Activated gamma-delta T cell (primary cell): ENCODE results near the gene BEST3.
"Not testable (repeated sequence)": the region's sequence is repeated elsewhere in the genome, so short reads cannot be mapped to it uniquely, and the experiment has no call there.

ENCODE experiments used
- DNase-seq: peaks from one replicate; lab custom pipeline; 2025; lab: John Stamatoyannopoulos, UW

The BEST3 gene

DNA sequence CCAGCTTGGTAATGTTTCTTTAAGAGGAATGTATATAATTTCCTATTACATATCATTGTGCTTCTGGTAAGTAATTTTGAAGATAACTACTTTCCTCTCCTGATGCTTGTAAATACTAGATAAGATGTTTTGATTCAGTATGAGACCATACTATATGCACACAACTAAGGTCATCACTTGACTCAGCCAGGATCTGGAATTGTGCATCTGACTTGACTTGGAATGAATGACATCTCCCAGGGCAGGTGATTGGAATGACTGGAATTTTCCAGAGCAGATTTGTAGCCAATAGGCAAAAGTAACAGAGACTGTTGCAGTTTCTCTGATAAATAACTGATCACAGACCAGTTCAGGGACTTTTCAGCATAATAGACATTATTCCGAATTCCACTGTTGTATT, 11.1 kb downstream of the BEST3 start:
- no peak for DNase-seq

DNA sequence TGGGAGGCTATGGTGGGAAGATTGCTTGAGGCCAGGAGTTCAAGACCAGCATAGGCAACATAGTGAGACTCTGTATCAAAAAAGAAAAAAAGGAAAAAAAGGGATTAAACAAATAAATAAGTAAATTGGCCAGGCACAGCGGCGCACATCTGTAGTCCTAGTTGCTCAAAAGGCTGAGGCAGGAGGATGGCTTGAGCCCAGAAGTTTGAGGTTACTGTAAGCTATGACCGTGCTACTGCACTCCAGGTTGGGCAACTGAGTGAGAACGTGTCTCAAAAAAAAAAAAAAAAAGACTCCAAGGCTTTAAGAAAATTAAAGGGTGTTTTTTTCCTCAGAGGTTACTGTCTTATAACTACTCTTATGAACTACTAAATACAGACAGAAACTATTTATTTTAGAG, 11.7 kb downstream of the BEST3 start:
- DNase-seq, result no peak

DNA sequence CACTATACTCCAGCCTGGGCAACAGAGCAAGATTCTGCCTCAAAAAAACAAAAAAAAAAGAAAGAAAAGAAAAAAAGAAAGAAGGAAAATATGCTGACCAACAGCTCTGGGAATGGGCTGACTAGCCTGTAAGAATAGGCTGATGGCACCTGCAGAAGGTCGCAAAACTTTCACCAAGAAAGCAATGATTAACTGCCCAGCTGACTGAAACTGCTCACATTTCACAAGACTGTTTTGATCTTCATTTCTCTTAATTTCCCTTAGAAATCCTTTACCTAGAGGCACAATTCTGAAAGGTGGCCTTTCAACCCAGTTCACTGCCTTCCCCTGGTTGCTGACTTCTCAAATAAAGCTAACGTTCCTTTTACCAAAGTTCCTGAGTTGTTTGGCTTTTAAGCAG, 12.4 kb downstream of the BEST3 start:
- DNase-seq, result no peak

DNA sequence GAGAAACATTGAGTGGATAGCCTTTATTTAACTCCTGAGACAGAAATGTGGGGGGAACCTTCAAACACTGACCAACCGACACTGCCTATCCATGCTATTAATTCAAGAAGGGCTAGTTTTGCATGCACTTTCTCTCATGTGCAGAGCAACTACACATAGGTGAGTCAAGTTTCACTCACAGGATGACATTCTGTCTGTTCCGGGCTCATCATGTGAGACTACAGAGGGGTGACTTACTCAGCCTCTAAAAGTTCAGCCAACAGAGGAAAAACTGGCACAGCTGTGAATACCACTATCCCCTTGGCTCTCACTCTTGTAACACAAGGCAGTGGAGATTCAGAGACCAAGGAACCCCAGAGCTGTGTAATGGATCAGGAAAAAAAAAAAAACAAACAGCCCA, 13.3 kb downstream of the BEST3 start:
- no peak for DNase-seq

DNA sequence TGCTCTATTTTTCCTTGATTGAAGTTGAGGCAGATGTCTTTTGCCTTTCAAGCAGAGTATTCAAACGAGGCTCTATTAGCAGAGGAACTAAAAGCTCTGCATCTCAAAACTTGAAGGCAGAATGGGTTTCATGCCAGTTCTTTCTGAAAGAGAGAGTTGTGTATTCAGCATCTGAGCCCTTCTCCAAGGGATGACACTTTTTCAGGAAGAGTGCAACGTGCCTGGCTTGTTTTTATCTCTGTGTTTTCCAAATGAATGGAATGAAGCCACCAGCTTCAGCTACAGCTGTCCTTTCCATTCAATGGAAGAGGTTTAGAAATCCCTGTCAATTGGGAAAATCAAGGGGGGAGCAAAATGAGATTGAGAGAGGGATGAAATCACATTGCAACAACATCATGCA, 14.6 kb downstream of the BEST3 start:
- DNase-seq, result no peak

DNA sequence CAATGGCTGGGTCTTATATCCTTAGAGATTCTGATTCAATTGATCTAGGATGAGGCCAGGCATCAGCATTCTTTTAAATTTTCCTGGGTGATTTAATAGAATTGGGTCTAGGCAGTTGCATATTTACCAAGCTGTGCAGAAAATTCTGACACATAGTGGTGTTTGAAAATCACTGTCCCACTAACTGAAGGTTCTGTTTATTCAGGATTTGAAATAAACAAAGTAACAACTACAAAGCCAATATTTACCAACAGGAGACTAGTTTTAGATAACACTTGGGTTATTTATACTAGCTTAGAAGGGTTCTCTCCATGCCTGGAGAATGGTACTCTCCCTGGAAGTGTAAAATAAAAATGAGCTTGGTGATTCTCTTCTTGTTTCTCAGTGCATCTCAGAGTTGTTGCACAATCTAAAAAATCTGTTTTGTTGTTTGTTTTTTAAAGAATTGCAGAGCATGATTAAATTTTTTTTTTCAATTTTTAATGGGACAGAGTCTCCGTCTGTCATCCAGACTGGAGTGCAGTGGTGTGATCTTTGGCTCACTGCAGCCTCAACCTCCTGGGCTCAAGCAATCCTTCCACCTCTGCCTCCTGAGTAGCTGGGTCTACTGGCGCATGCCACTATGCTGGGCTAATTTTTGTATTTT, 16.9 kb downstream of the BEST3 start:
- DNase-seq, result no peak

DNA sequence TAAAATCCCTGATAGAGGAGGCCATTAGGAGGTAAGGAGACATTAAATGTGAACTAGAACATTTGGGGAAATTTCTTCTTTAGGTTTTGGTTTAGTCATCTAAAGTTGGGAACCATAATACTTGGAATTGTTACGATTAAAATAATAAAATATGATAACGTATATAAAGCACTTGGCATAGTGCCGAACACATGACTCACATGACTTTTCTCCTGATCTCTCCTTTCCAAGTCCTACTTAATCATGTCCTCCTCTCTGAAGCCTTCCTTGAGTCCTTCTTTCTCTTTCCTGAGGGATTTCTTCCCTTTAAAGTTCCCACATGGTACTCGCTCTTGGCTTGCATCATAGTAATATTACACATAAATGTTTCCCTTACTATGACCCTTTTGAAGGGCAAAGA, 20.0 kb downstream of the BEST3 start:
- no peak for DNase-seq

DNA sequence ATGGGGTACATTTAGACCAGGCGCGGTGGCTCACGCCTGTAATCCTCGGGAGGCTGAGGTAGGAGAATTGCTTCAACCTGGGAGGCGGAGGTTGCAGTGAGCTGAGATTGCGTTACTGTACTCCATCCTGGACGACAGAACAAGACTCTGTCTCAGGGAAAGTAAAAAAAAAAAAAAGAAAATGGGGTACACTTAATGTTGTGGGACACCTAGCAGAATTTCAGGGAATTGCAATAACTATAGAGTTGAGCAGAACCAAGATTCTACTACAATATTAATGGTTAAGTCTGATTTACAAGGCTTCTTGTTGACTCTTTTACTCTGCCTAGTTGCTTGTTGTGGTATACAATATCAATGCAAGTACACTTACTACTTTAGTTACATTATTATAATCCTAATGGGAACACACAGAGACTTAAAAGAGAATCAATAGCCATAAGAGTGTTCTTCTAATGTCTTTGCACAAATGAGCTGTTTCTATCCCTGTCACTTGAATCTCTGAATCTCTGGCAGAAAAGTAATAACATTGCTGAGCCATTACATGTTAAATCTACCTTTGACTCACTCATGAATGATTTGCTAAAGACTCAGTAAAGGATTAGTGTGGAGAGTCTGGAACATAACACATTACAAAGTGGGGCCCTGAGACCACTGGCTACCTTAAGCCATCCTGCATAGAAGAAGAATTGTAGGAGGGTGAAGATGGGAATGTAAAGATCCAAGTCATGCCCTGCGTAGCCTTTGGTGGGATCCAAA, 22.7 kb downstream of the BEST3 start:
- no peak for DNase-seq

DNA sequence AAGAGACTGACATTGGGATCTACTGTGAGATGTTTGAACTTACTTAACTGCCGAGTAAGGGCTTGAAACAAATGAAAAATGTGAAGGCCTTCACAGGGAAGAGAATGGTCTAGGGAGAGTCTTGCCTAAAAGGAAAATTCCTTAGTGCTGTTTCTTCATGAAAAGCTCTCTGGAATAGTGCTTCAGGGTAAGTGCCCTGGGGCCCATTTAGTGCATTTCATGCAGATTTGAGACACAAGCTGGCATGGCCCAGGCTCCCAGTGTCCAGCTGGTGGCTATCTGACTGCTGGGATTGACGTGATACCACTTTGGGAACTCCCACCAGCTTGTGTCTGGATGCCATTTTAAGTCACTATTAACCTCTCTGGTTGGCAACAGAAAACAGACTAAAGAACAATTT, 26.9 kb downstream of the BEST3 start:
- no peak for DNase-seq

DNA sequence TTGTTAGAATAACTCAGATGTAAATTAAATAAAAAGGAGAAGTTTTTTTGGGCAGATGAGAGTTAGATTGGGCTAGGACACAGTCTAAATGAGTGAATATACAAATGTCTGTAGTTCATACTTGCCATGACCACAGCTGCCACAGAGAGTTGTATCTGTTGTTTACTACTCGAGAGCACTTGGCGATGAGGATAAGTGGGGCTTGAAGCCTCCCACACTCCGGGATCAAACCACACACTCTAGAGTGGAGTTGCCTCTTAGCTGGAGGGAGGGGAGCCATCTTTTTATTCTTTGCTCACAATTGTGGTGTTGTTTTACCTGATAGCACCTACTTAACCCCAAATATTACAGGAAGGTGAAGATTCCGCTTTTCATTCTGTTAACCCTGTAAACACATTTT, 27.5 kb downstream of the BEST3 start:
- DNase-seq, result no peak

DNA sequence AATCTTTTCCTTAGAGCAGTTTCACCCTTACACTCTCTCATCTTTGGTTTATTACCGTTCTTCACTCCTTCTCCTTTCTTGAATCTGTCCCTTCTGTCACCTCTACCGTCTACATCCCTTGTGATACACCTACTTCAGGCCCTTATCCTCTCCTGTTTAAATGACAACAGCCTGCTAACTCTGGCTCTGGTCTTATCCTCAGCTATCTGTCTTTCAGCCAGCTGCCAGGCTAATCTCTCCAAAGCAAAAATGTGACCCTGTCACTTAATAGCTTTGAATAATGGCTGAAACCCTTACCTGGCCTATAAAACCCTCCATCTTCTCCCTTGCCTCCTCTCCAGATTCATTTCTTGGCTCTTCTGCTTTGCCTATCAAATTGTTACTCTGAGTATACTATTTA, 32.3 kb downstream of the BEST3 start:
- no peak for DNase-seq

DNA sequence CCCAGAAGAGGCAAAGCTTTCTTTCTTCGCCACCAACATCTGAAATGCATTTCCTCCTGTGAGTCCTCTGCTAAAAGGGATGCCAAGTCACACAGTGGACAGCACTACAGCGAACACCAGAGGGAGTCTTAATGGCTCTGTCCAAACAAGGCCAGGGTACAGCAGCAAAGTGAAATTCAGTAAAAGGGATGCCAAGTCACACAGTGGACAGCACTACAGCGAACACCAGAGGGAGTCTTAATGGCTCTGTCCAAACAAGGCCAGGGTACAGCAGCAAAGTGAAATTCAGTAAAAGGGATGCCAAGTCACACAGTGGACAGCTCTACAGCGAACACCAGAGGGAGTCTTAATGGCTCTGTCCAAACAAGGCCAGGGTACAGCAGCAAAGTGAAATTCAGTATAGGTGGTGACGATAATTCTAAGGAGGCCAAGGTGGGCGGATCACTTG, 34.1 kb downstream of the BEST3 start:
- not testable (repeated sequence) for DNase-seq

DNA sequence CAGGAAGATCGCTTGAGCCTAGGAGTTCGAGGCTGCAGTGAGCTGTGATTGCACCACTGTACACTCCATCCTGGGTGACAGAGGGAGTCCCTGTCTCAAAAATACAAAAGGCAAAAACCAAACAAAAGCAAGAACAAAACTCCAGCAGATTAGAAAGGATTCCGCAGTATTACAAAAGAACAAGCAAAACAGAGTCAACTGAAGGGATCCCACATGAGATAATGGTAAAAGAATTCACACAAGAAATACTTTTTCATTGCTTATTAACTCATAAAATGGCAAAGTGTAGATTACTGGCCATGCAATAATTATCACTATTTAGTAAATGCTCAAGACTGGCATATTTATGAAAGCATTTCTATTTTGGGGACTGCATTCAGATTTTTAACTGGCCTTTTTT, 35.4 kb downstream of the BEST3 start:
- no peak for DNase-seq

DNA sequence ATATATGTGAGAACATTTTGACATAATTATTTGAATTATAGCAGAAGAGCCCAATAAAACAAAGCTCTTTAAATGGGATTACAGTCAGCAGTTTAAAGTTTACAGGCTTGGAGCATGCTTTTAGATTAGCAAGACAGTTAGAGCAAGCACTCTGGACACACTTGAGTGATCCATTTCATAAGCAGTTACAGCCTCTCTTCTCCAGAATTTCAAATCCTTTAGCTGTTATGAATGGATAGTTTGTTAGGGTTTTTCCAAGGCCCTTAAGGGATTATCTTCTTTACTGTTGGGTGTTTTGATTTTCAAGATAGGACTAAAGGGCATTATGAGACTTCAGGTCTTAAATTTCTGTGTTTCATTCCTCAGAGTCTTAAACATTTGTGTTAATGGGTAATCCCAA, 36.3 kb downstream of the BEST3 start:
- no peak for DNase-seq

DNA sequence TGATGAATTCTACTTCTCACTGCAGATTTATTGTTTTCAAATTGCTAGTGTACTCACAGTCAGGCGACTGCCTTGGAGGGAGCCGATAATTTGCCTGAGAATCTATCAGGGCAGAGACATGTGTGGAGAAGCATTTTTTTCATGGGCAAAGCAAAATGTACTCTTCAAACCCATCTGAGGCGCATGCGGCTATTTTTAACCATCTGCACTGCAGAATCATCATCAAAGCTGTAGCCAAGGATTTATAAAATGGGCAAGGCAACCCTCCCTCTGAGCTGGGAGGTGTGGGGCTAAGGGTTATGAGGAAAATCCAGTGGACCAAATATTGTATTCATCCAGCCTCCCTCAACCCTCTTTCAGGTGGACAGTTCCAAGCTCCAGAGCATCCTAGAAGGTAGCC, 37.7 kb downstream of the BEST3 start:
- DNase-seq, result no peak

DNA sequence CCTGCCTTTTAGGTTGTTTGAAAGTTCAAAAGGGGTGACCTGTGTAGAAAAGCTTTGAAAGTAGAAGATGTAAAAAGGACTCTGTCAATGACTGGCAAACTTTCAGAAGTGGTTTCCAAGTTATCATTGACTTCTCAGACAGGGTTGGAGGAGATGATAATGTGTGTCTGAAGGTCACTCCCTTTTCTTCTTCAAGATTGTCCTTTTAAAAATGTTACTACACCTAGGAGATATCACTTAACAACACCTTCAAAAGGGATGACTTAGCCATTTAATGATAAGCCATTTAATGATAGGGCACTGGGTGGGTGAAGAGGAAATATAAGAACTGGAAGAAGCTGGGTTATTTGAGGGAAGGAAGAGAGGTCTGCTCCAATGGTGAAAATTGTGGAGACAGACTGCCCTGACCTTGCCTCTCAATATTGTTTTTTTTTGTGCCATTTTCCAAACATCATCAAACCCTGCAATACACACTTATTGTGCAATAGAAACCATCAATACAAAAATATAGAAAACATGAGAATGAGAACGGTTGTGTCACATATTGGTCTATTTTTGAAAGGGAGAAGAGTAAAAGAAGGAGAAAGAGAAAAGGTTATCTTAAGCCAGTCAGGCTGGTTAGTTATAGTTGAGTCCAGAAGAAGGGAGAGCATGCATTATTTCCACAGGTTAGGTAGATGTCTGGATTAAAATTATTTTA, 38.8 kb downstream of the BEST3 start:
- DNase-seq, result no peak

DNA sequence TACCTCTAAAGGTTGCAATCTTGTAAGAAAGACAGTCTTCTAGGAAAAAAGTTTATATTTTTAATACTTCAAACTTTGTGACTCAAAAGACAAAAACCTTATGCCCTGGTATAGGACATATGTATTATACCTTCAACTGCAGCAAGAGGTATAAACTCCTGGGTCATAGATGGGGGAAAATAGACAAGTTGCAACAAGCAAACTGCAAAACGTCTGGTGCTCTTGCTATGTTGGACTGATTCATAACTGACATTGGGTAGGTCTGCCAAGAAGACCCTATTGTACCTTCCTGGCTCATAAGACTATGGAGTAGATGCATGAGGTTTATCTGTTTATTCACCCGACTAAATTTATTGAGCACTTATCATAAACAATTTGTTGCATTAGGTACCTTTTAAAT, 40.9 kb downstream of the BEST3 start:
- no peak for DNase-seq

DNA sequence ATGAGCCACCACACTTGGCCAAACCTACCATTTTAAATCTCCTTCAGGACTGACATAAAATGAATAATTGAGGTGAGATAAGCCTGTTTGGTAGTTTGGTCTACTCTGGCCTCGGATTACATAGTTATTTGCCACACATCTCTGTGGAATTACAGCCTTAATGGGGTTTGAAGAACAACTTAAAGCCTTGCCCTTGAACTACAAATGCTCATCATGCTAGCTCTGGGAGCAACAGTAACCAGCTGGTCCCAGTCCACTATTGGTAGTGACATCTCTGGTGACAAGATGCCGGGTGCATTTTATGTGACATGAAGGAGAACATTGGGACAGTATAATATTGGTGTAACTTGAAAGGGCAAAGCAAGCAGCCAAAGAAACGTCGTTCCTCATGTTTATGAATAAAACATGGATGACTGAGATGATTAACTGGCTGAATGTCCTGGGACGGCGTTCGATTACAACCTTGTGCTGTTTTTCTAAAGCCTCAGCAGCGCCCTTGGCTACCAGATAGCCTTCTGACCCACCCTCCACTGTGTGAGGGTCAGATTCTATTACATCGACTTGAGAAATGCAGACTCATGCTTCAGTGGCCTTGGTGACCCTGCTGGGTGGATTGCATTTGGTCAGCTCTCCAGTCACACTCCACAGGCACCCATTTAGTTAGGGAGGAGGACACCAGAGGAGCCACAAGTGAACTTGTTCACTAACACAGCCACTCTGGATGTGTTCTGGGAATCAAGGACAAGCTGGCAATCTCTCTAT, 41.5 kb downstream of the BEST3 start:
- DNase-seq, result no peak

DNA sequence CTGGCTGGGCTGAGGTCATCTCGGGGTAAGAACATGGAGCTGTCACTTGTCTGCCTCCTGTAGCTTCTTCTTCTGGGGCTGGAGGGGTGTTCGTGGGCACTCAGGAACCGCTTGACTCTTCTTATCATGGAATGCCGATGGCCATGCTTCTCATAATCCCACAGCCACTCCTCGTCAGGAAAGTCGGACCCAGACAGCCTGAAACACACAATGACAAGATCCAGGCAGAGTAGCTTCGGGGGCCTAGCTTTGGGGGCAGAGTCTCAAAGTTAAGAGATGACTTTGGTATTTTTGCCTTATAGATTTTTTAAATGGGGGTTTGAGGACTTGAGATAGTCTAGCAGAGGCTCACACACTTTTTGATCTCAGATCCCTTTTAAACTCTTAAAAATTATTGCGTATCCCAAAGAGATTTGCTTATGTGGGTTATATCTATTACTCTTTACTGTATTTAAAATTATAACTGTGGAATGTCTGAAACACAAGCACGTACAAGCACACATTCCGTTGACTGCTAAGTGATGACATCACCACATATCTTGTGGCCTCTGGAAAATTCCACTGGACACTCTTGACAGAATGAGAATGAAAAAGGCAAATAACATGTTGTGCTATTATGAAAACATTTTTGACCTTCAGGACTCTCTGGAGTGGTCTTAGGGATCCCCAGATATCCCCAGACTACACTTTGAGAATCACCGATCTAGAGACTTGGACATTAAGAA, 43.3 kb downstream of the BEST3 start:
- no peak for DNase-seq

DNA sequence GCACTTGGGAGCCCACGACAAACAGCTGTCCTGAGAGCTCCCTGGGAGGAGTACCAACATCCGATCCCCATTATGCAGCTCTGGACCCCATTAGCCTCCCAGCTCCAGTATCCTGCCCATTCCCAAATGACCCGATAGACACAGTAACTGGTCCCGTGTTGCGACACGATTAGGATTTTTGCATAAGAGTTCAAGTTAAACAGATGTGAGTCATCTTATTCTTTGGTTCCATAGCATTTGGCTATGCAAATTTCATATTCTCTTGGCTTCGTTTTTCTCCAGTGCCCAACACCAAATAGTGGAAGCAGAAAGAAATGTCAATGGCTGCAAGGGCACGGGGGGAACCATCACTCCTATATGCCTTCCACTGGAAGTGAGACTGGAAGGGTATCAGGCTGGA, 45.4 kb downstream of the BEST3 start:
- no peak for DNase-seq

DNA sequence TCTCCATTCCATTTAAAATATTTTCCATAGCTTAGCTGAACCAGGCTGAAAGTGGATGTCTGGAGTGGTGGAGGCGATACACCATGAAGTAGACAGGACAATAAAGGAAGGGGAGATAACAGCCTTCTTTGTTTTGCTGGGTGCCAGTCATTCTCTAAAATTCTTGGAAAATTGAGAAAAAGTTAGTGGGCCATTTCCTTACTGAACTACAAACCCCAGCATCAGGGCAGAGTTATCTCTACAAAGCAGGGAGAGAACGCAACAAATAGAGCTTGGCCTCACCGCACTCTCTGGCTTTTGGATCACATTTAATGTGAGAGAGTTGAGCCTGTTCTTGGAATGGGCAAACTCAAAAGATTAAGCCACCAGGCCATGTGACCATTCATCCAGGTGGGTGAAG, 47.2 kb downstream of the BEST3 start:
- no peak for DNase-seq

DNA sequence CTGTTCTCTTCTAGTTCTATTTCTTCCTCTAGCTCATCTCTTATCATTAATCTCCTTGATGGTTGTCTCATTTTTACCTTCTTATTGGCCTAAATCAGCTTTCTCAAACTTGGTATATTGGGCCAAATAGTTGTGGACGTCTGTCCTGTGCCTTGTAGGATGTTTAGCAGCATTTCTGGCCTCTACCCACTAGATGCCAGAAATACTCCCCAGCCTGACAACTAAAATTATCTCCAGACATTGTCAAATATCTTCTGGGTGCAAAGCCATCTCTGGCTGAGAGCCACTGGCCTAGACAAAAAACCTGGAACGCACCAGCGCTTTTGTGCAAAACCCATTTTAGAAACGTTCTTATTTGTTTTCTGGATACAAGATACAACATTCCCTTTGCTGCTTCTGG, 49.6 kb downstream of the BEST3 start:
- no peak for DNase-seq
